Thymus (tissue), 11 donors: ENCODE measurements around the gene USP47. TPM values are rescaled to one million over a fixed set of nuclear protein-coding genes. Genes with fewer than 3 reads are reported as not detected.
A peak's percentile ranks its signal among the peaks of the same experiment; 100 is the strongest.

ENCODE experiments used
- DNase-seq, 9 donors: peaks; one replicate each; pipeline ENCODE4 v3.0.0-alpha.2; 2013; ENCODE audit warnings: low spot score in 9 of 9, low read depth in 6 of 9, missing footprints in 1 of 9
- H3K27ac ChIP-seq, 2 donors: one replicate each; pipeline ENCODE4 v1.5.1; 2013; ENCODE audit warnings: control low read depth in 1 of 2, low read depth in 1 of 2, low read length in 1 of 2, mild to moderate bottlenecking in 1 of 2, moderate library complexity in 1 of 2
- H3K27me3 ChIP-seq, 2 donors: one replicate each; pipeline ENCODE4 v1.5.1; 2013; ENCODE audit warnings: low read length in 1 of 2; ENCODE audit not compliant: control insufficient read depth in 2 of 2, insufficient read depth in 1 of 2
- H3K36me3 ChIP-seq, 2 donors: one replicate each; pipeline ENCODE4 v1.5.1; 2013; ENCODE audit warnings: low read length in 1 of 2, mild to moderate bottlenecking in 1 of 2, moderate library complexity in 1 of 2; ENCODE audit not compliant: control insufficient read depth in 2 of 2, insufficient read depth in 2 of 2
- H3K4me1 ChIP-seq, 2 donors: one replicate each; pipeline ENCODE4 v1.5.1; 2013; ENCODE audit warnings: low read length in 2 of 2; ENCODE audit not compliant: control insufficient read depth in 2 of 2, insufficient read depth in 2 of 2
- H3K4me3 ChIP-seq, 2 donors: one replicate each; pipeline ENCODE4 v1.5.1; 2013; ENCODE audit warnings: low read length in 2 of 2, control low read depth in 1 of 2, mild to moderate bottlenecking in 1 of 2
- H3K9me3 ChIP-seq, 2 donors: one replicate each; pipeline ENCODE4 v1.5.1; 2013; ENCODE audit warnings: low read length in 1 of 2, mild to moderate bottlenecking in 1 of 2; ENCODE audit not compliant: control insufficient read depth in 2 of 2, insufficient read depth in 1 of 2
- WGBS: extraction: QIAGEN DNeasy Blood & Tissue Kit; methylation state at CpG from one replicate; pipeline ENCODE4 v1.1.7; 2013; 5-methylcytosine and 5-hydroxymethylcytosine counted together
- polyA plus RNA-seq: library from polyadenylated mRNA; stranded (reverse); fragments of 200-250 nt; gene quantifications from one replicate; pipeline ENCODE4 v1.2.3, GENCODE V29; 2013
- total RNA-seq: library from RNA; stranded (reverse); fragments of 120-200 nt; gene quantifications from one replicate; pipeline ENCODE4 v1.2.4, GENCODE V29; 2013
- donor health status: healthy.

Gene USP47
- total and polyA plus RNA-seq, 2 donors = 40.3 to 56.5 TPM

DNA sequence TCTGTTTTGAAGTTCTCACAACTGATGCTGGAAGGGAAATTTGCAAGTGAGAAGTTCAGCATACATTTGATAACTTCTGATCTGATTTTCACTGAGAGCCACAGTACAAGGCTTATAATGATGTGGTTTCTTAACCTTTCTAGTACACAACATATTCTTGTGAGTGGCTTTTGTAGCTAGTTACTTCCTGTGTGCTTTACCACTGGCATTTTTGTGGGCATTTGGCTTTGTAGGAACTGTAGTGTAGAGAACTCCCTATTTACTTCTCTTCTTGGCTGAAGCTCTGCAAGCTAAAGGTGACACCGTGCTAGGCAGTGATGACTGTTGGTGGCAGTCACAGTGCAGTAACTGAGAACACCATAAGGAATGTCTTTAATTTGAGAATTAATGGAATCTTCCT lies 14.9 kb downstream of the USP47 start:
- no peaks in the 10 kb centered on the region for H3K9me3 ChIP-seq
- peak overlapping the region; percentile 48 to 52 for H3K27ac ChIP-seq
- H3K4me1 ChIP-seq = peaks cover 7 to 9% of the 10 kb centered on the region in 2 donors
- H3K27me3 ChIP-seq = no peaks in the 10 kb centered on the region
- no peak overlapping the region for H3K4me3 ChIP-seq
- DNase-seq = peak in 6 of 9 donors; percentile 30 to 82 (median 53)
- H3K36me3 ChIP-seq = no peaks in the 10 kb centered on the region
- WGBS = 4% methylated on average over 1 of the region's 1 CpG

DNA sequence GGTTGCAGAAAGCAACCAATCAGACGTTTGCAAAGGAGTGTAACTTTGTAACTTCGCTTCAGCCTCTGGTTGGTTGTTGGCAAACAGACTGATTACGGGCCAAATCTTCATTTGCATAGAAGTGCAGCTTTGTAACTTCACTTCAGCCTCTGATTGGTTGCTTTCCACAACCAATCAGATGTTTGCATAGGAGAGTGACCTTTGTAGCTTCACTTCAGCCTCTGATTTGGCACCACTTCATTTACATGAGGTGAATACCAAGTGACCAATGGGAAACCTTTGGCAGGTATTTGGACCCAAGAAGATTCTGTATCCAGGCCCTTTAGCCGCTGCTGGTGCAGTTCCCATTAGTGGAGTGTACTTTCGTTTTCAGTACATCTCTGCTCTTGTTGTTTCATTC lies 16.0 kb downstream of the USP47 start:
- DNase-seq = no peak
- H3K27ac ChIP-seq = no peak overlapping the region
- H3K36me3 ChIP-seq = no peaks in the 10 kb centered on the region
- H3K4me1 ChIP-seq = peaks cover 5 to 9% of the 10 kb centered on the region in 2 donors
- 95% methylated on average over 5 of the region's 5 CpGs for WGBS
- H3K4me3 ChIP-seq = no peak overlapping the region
- H3K27me3 ChIP-seq = no peaks in the 10 kb centered on the region
- H3K9me3 ChIP-seq = no peaks in the 10 kb centered on the region

DNA sequence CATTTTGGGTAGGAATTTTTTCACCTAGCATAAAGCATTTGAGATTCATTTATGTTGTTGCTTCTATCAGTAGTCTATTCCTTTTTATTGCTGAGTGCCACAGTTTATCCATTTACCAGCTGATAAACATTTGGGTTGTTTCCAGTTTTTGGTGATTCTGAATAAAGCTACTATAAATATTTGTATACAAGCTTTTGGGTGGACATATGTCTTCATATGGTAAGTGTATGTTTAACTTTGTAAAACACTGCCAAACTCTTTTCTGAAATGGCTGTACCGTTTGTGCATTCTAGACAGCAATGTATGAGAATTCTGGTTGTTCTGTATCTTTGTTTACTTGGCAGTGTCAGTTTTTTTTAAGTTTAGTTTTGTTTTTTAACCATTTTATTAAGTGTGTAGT lies 16.9 kb downstream of the USP47 start:
- no peaks in the 10 kb centered on the region for H3K36me3 ChIP-seq
- DNase-seq = no peak
- WGBS = 92% methylated on average over 1 of the region's 1 CpG

DNA sequence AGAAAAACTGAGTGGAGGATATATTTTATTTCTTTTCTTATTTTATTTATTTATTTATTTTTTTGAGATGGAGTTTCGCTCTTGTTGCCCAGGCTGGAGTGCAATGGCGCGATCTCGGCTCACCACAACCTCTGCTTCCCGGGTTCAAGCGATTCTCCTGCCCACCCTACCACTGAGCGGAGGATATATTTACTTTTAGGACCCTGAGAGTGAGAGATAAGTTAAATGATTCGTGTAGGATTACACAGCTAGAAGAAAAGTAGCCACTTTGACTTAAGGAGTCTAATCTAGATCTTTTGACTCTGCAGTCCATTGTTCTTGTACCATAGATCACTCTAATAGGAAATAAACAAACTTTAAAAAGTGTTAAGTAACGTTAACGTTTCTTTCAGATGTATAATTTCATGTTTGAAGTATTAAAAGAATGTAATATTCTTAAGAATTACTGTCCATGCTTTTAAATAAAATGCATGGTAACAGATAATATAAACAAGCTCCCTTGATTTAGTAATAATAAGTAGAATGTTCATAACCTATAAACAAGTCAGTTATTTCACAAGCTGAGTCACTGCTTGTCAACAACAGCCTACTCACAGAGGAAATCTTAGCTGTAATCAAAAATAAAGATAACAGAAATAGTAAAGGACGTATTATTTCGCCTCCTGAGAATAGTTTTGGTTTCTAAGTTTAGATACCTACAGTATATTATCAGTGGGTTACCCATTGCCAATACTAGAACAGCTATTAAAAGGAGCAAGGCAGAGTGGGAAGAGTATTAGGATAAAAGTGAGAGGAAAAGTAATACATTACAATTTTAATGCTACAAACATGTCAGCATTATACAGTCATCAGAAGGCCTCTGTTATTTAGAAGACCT lies 18.6 kb downstream of the USP47 start:
- no peaks in the 10 kb centered on the region for H3K9me3 ChIP-seq
- H3K27me3 ChIP-seq = no peaks in the 10 kb centered on the region
- no peak for DNase-seq
- no peak overlapping the region for H3K4me3 ChIP-seq
- 96% methylated on average over 12 of the region's 12 CpGs for WGBS
- H3K4me1 ChIP-seq = peaks cover 5 to 9% of the 10 kb centered on the region in 2 donors
- H3K36me3 ChIP-seq = no peaks in the 10 kb centered on the region
- H3K27ac ChIP-seq = no peak overlapping the region

More for the DNA sequence above, 16.9 kb downstream of the USP47 start:
- no peaks in the 10 kb centered on the region for H3K27me3 ChIP-seq
- H3K9me3 ChIP-seq = no peaks in the 10 kb centered on the region
- no peak overlapping the region for H3K4me3 ChIP-seq
- H3K4me1 ChIP-seq = peaks cover 5 to 9% of the 10 kb centered on the region in 2 donors
- H3K27ac ChIP-seq = no peak overlapping the region

DNA sequence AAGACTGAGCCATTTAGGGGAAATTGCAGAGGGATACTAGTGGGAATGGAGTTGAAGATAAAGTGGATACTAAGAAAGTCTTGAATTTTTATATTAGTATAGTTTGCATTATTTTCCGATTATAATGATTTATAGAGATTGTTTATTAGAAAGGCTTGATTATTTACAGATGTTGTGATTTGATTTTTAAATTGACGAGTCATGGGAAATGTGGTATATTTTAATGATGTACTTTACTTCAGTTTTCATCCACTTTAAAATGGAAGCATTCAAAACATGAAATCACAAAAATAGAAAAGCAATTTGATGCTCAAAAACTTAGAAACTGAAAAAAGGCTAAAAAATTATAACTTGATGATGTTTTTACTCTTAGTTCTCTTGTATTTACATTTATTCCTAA lies 21.2 kb downstream of the USP47 start:
- Histone ChIP-seq H3K36me3 (no peaks in the 10 kb centered on the region), H3K9me3 (peaks cover 0 to 4% of the 10 kb centered on the region in 2 donors), H3K27me3 (no peaks in the 10 kb centered on the region), H3K27ac (no peak overlapping the region), H3K4me3 (no peak overlapping the region), H3K4me1 (peaks cover 0 to under 1% of the 10 kb centered on the region in 2 donors)
- DNase-seq = no peak
- 98% methylated on average over 2 of the region's 2 CpGs for WGBS

DNA sequence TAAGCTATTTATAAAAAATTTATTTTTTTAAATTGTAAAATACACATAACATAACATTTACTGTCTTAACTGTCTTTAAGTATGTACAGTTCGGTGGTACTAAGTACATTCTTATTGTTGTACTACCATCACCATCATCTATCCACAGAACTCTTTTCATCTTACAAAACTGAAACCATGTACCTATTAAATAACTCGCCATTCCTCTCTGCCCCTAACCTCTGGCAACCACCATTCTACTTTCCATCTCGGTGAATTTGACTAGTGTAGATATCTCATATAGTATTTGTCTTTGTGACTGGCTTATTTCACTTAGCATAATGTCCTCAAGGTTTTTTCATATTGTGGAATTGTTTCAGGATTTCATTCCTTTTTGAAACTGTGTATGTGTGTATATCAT lies 22.6 kb downstream of the USP47 start:
- no peaks in the 10 kb centered on the region for H3K4me1 ChIP-seq
- WGBS = 94% methylated on average over 3 of the region's 3 CpGs

DNA sequence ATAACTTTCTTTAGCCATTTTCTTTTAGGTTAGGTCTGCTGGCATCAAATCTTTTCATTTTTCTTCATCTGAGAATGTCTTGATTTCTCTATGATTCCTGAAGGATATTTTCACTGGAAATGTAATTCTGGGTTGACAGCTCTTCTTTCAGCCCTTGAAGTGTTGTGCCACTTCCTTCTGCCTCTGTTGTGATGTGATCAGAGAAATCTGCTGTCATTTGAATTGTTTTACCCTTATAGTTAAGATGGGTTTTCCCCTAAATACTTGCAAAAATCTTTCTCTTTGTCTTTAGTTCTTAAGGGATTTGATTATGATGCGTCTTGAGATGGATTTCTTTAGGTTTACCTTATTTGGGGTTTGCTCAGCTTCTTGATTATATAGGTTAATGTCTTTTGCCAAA lies 23.0 kb downstream of the USP47 start:
- H3K9me3 ChIP-seq = peaks cover 0 to 4% of the 10 kb centered on the region in 2 donors
- H3K27me3 ChIP-seq = no peaks in the 10 kb centered on the region
- WGBS = 73% methylated on average over 1 of the region's 1 CpG
- DNase-seq = peak in 1 of 9 donors; percentile 38
- H3K4me1 ChIP-seq = peaks cover 0 to 2% of the 10 kb centered on the region in 2 donors
- H3K36me3 ChIP-seq = no peaks in the 10 kb centered on the region
- H3K27ac ChIP-seq = peak overlapping the region in 1 of 2 donors; percentile 4
- no peak overlapping the region for H3K4me3 ChIP-seq

More for the DNA sequence above, 22.6 kb downstream of the USP47 start:
- no peaks in the 10 kb centered on the region for H3K27me3 ChIP-seq
- peaks cover 0 to 4% of the 10 kb centered on the region in 2 donors for H3K9me3 ChIP-seq
- H3K36me3 ChIP-seq = no peaks in the 10 kb centered on the region
- H3K4me3 ChIP-seq = no peak overlapping the region
- H3K27ac ChIP-seq = no peak overlapping the region
- no peak for DNase-seq

DNA sequence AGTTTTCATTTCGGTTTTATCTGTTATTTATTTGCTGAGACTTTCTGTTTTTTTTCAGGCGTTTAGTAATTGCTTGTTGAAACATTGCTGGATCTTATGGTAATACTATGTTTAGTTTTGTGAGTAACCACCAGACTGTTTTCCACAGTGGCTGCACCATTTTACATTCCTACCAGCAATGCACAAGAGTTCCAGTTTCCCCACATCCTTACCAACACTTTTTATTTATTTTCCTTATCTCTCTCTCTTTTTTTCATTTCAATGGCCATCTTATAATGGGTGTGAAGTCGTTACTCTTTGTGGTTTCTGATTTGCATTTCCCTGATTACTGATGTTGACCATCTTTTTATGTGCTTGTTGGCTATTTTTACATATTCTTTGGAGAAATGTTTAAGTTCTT lies 23.7 kb downstream of the USP47 start:
- H3K4me3 ChIP-seq = no peak overlapping the region
- no peaks in the 10 kb centered on the region for H3K27me3 ChIP-seq
- H3K4me1 ChIP-seq = peaks cover 0 to 2% of the 10 kb centered on the region in 2 donors
- no peak overlapping the region for H3K27ac ChIP-seq
- H3K9me3 ChIP-seq = peaks cover 0 to 4% of the 10 kb centered on the region in 2 donors
- no peaks in the 10 kb centered on the region for H3K36me3 ChIP-seq
- WGBS = 95% methylated on average over 3 of the region's 3 CpGs
- DNase-seq = no peak

DNA sequence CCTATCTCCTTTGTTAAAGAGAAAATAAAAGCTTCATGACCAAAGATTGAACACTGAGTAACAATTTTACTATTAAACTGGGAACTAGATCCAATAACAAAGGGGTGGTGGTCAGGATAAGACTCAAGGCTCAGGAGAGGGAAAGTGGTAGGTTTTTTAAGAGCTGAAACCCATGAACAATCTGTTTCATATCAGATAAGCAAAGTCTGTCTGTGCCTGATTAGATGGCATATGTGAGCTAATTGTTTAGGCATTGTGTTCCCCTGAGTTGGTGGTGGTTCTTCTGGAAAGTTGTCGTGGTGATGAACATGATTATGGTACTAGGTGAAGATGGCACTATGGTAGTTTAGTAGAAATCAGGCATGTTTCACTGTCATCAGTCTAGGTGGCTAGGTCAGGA lies 24.4 kb downstream of the USP47 start:
- Histone ChIP-seq H3K27me3 (no peaks in the 10 kb centered on the region), H3K4me1 (peaks cover 0 to 2% of the 10 kb centered on the region in 2 donors), H3K27ac (no peak overlapping the region), H3K9me3 (peaks cover 0 to 4% of the 10 kb centered on the region in 2 donors), H3K4me3 (no peak overlapping the region), H3K36me3 (no peaks in the 10 kb centered on the region)
- 97% methylated on average over 1 of the region's 1 CpG for WGBS
- DNase-seq = no peak
